Calu3 (cell line): ENCODE measurements around the gene BTN1A1. TPM values are rescaled to one million over a fixed set of nuclear protein-coding genes. Genes with fewer than 3 reads are reported as not detected.

ENCODE experiments used
- BruUV-seq: library from RNA; stranded (reverse); fragments of 400-500 nt; replicated peaks from 2 replicates; lab custom pipeline; 2021; lab: Mats Ljungman, UMichigan
- CTCF ChIA-PET: fragments of 300-600 bp; sonication (Branson Sonifier 250); formaldehyde crosslinking; loops from one replicate; lab custom pipeline; 2022; ENCODE audit warnings: antibody characterized with exemption; lab: Charles Lee
- DNase-seq: peaks from one replicate; pipeline ENCODE4 v3.0.0; 2022
- H3K27ac Mint-ChIP-seq: one replicate; pipeline ENCODE4 v1.8.0; 2022; ENCODE audit warnings: mixed read lengths; ENCODE audit not compliant: unreplicated experiment
- H3K27me3 Mint-ChIP-seq: one replicate; pipeline ENCODE4 v1.8.0; 2022; ENCODE audit warnings: mixed read lengths; ENCODE audit not compliant: unreplicated experiment
- H3K36me3 Mint-ChIP-seq: one replicate; pipeline ENCODE4 v1.8.0; 2022; ENCODE audit warnings: mild to moderate bottlenecking, moderate library complexity, mixed read lengths; ENCODE audit not compliant: insufficient read depth, unreplicated experiment
- H3K4me1 Mint-ChIP-seq: one replicate; pipeline ENCODE4 v1.8.0; 2022; ENCODE audit warnings: mild to moderate bottlenecking, low read depth, mixed read lengths; ENCODE audit not compliant: unreplicated experiment
- H3K4me3 Mint-ChIP-seq: one replicate; pipeline ENCODE4 v1.8.0; 2022; ENCODE audit warnings: mild to moderate bottlenecking, low read depth, moderate library complexity, mixed read lengths; ENCODE audit not compliant: unreplicated experiment
- H3K9me3 Mint-ChIP-seq: one replicate; pipeline ENCODE4 v1.8.0; 2022; ENCODE audit warnings: low read depth, mixed read lengths; ENCODE audit not compliant: unreplicated experiment
- CTCF ChIP-seq: fragments of 200-600 bp; IDR thresholded peaks from one replicate; pipeline ENCODE4 v1.8.0; 2022; ENCODE audit warnings: antibody characterized with exemption; ENCODE audit not compliant: unreplicated experiment
- intact Hi-C: fragments of 100-400 bp; cut with micrococcal nuclease; formaldehyde crosslinking; loops from one replicate; pipeline ENCODE4 v1.10.0; 2022; ENCODE audit not compliant: unreplicated experiment
- total RNA-seq: library from RNA; stranded (reverse); gene quantifications from 2 replicates; pipeline ENCODE4 v1.2.3, GENCODE V29; 2022

The BTN1A1 gene
- total RNA-seq, 1 experiment from 2014 or later = not detected

- no peaks in the 10 kb centered on the region for H3K9me3 Mint-ChIP-seq
- H3K4me3 Mint-ChIP-seq = no peak overlapping the region
- H3K27me3 Mint-ChIP-seq = no peaks in the 10 kb centered on the region
- peaks cover 25% of the 10 kb centered on the region for H3K4me1 Mint-ChIP-seq
- intact Hi-C loops = no loop called here
- DNase-seq = no peak
- H3K36me3 Mint-ChIP-seq = peaks cover 16% of the 10 kb centered on the region
- no TSS peak for BruUV-seq
- H3K27ac Mint-ChIP-seq = no peak overlapping the region
- no peak for TF ChIP-seq CTCF
- CTCF ChIA-PET = interaction anchor here (0.6 kb wide), 2 partner anchors 33 to 115 kb away, joined by 9 to 14 read pairs; no protein-coding TSS in a partner anchor
Observed at GRCh38 chr6:26477426-26477825, 22.7 kb upstream of the BTN1A1 start.

GRCh38 chr6:26478100-26478984 lies 21.8 kb upstream of the BTN1A1 start:
- H3K36me3 Mint-ChIP-seq = peaks cover 14% of the 10 kb centered on the region
- H3K27me3 Mint-ChIP-seq = no peaks in the 10 kb centered on the region
- no peaks in the 10 kb centered on the region for H3K9me3 Mint-ChIP-seq
- no peak overlapping the region for H3K4me3 Mint-ChIP-seq
- BruUV-seq = no TSS peak
- intact Hi-C loops = no loop called here
- peaks cover 25% of the 10 kb centered on the region for H3K4me1 Mint-ChIP-seq
- CTCF ChIA-PET = no interaction called here
- no peak for DNase-seq
- H3K27ac Mint-ChIP-seq = no peak overlapping the region
- TF ChIP-seq CTCF = no peak

GRCh38 chr6:26478985-26479278 lies 21.2 kb upstream of the BTN1A1 start:
- no TSS peak for BruUV-seq
- intact Hi-C loops = no loop called here
- no peak for TF ChIP-seq CTCF
- no peaks in the 10 kb centered on the region for H3K27me3 Mint-ChIP-seq
- no peak overlapping the region for H3K4me3 Mint-ChIP-seq
- no peak overlapping the region for H3K27ac Mint-ChIP-seq
- CTCF ChIA-PET = no interaction called here
- H3K9me3 Mint-ChIP-seq = no peaks in the 10 kb centered on the region
- peaks cover 24% of the 10 kb centered on the region for H3K4me1 Mint-ChIP-seq
- H3K36me3 Mint-ChIP-seq = peaks cover 8% of the 10 kb centered on the region
- no peak for DNase-seq

GRCh38 chr6:26482338-26482737 lies 17.8 kb upstream of the BTN1A1 start:
- Mint-ChIP-seq H3K9me3 (no peaks in the 10 kb centered on the region), H3K4me1 (no peaks in the 10 kb centered on the region), H3K36me3 (no peaks in the 10 kb centered on the region), H3K27ac (no peak overlapping the region), H3K27me3 (no peaks in the 10 kb centered on the region), H3K4me3 (no peak overlapping the region)
- intact Hi-C loops = no loop called here
- no peak for TF ChIP-seq CTCF
- no peak for DNase-seq
- BruUV-seq = no TSS peak
- CTCF ChIA-PET = interaction anchor here (0.6 kb wide), 1 partner anchor 15 kb away, joined by 7 read pairs; no protein-coding TSS in a partner anchor
